SKM-1 (cell line): ENCODE results near the gene GRK6.

Source experiments
- DNase-seq: peaks from one replicate; lab custom pipeline; 2025; ENCODE audit not compliant: unreplicated experiment; lab: John Stamatoyannopoulos, UW

The GRK6 gene

GRCh38 chr5:177468685-177469628, 42.5 kb downstream of the GRK6 start:
- no peak for DNase-seq

GRCh38 chr5:177469750-177470525, 43.5 kb downstream of the GRK6 start:
- DNase-seq: no peak

- no peak for DNase-seq
Measured at GRCh38 chr5:177470759-177471536, 44.5 kb downstream of the GRK6 start.

GRCh38 chr5:177471610-177472356, 45.3 kb downstream of the GRK6 start:
- DNase-seq: no peak

- DNase-seq: no peak
Measured at GRCh38 chr5:177472460-177473442, 46.3 kb downstream of the GRK6 start.

- DNase-seq: no peak
Measured at GRCh38 chr5:177473443-177474001, 47.0 kb downstream of the GRK6 start, which contains the start of gene DBN1. Gene DBN1, minus strand, starts transcription at chr5:177473634. Its CDS starts 113 bp downstream, at chr5:177473521.

- DNase-seq: no peak
Measured at GRCh38 chr5:177474002-177474476, 47.6 kb downstream of the GRK6 start.

- no peak for DNase-seq
Measured at GRCh38 chr5:177474846-177475562, 48.5 kb downstream of the GRK6 start.

GRCh38 chr5:177475563-177476427, 49.3 kb downstream of the GRK6 start:
- DNase-seq: no peak

- DNase-seq: no peak
Measured at GRCh38 chr5:177476531-177477233, 50.2 kb downstream of the GRK6 start.

- DNase-seq: no peak
Measured at GRCh38 chr5:177477701-177478477, 51.4 kb downstream of the GRK6 start.

GRCh38 chr5:177478711-177479646, 52.5 kb downstream of the GRK6 start:
- DNase-seq: peak; percentile 89

GRCh38 chr5:177479774-177480173, 53.3 kb downstream of the GRK6 start:
- DNase-seq: no peak

GRCh38 chr5:177482359-177482795, 55.9 kb downstream of the GRK6 start:
- no peak for DNase-seq

- no peak for DNase-seq
Measured at GRCh38 chr5:177483042-177483441, 56.6 kb downstream of the GRK6 start.
